GM18526 (cell line): ENCODE data around the gene PKP4.

Source experiments
- POLR2A ChIP-seq: IDR thresholded peaks from 3 replicates; pipeline ENCODE4 v1.6.1; 2011; ENCODE audit not compliant: insufficient read length; ENCODE audit errors: extremely low read depth

Gene PKP4

DNA sequence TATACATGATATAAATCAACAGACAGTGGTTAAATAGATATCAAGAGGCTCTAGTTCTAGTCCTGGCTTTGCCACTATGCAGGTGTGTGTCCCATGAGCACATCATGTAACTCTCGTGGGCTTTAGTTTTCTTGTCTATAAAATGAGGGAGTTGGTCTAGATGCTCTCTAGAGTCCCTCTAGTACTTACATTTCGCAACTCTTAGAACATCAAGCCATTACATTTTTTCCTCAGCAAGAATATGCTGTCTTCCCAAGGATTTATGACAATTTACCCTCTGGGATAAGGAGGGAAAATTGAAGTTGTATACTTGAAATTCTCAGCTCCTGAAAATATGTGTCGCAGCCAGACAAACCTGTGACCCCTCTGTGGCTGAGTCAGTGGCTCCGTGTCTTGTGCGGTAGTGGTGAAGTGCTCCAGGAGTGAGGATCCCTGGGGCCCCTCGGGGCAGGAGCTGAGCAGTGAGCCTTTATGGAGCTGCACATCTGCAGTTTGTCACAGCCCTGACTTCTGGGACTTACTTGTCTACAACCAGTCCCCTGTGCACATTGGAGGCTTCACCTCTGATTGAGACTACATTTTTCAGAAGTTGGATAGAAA, 6.8 kb downstream of the PKP4 start:
- TF ChIP-seq POLR2A = no peak

GRCh38 chr2:158464426-158465281, 7.9 kb downstream of the PKP4 start:
- no peak for TF ChIP-seq POLR2A

DNA sequence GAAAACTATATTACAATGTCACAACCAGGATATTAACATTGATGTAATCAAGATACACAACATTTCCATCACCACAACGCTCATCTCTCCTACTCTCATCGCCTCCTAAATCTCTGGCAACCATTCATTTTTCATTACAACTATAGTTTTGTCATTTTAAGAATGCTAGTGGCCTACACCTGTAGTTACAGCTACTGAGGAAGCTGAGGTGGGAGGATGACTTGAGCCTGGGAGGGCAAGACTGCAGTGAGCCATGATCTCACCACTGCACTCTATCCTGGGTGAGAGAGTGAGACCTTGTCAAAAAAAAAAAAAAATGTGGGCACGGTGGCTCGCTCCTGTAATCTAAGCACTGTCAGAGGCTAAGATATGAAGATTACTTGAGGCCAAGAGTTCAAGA, 10.5 kb downstream of the PKP4 start:
- TF ChIP-seq POLR2A = no peak

- TF ChIP-seq POLR2A = no peak
These were observed 17.1 kb downstream of the PKP4 start for GRCh38 chr2:158473719-158474392.

GRCh38 chr2:158477202-158477601, 20.4 kb downstream of the PKP4 start:
- TF ChIP-seq POLR2A = no peak

GRCh38 chr2:158478237-158478636, 21.5 kb downstream of the PKP4 start:
- no peak for TF ChIP-seq POLR2A

DNA sequence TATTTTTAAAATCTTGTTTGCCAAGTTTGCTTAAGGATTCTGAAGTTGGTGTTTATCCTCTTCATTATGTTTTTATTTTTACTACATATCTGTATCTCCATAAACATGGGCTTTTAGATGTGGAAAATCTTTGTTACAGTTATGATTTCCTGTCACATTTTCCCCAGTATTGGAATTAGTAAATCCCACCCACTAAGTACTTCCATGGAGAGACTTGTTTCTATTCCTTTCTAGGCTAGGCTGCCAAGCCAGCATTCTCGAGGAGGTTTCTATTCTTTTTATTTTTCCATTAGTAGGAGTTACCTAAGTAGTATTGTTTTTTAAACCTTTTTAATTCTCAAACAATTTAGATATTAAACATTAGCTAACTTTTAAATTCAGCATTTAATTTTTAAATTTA, 22.1 kb downstream of the PKP4 start:
- TF ChIP-seq POLR2A = no peak

GRCh38 chr2:158481116-158481515, 24.4 kb downstream of the PKP4 start:
- TF ChIP-seq POLR2A = no peak

DNA sequence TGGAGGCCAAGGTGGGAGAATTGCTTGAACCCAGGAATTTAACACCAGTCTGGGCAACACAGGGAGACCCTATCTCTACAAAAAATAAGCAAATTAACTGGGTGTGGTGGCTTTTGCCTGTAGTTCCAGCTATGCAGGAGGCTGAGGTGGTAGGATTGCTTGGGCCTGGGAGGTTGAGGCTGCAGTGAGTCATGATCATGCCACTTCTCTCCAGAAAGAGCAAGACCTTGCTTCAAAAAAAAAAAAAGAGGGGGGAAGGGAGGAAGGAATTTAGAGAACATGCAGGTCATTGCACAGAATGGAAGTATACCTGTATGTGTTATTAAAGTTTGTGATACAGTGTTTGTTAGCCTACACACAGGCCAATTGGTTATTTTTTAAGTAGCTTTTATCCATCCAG, 25.8 kb downstream of the PKP4 start:
- TF ChIP-seq POLR2A = no peak

- no peak for TF ChIP-seq POLR2A
These were observed 28.3 kb downstream of the PKP4 start for GRCh38 chr2:158484892-158485556.

GRCh38 chr2:158486150-158486969, 29.6 kb downstream of the PKP4 start:
- TF ChIP-seq POLR2A = no peak

- no peak for TF ChIP-seq POLR2A
These were observed 30.2 kb downstream of the PKP4 start for GRCh38 chr2:158486970-158487325.

DNA sequence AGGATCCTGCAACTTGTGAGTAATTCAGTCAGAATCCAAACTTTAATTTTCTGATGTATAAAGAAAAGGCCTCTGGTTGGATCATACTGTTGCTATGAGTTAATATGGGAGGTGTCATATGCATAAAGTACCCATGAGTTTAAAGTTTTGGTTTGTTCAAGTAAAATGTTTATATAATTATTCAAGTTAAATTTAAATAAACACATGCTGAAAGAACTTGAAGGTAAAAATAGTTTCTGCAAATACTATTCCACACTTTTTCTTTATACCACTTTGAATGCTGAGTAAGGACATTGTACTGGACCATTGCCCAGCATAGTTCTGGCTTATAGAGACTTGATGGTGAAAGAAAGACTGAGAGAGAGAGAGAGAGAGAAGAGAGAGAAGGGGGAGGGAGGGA, 30.7 kb downstream of the PKP4 start:
- TF ChIP-seq POLR2A = no peak

DNA sequence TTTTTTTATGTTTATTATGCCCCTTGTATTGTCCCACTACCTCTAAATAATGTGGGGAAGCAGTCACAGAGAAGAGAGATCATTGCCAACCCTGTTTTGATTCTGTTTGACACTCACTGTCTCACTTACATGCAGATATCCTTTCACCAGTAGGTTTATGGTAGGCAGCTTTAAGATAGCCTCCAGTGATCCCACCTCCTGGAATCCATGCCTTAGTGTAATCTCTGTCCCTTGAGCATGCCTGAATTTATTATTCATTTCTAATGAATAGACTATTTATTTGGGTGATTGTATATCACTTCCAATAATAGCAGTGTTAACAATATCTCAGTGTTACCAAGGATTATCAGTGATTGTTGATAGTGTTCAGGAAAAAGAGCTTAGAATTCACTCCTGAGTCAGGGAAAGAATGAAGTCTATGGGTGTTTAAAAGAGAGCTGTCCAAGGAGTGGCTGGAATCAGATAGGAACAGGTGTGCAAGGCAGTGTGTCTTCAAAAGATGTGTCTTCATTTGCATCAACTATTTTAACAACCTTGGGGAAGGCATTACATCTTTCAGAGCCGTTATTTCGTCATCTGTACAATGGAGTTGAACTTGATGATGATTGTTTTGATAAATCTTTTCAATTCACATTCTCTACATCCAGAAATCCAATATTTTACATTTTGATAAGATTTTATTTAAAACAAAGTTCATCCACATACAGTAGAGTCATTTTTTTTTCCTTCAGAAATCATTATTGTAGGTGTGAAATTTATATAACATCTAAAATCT, 31.9 kb downstream of the PKP4 start:
- TF ChIP-seq POLR2A = no peak

DNA sequence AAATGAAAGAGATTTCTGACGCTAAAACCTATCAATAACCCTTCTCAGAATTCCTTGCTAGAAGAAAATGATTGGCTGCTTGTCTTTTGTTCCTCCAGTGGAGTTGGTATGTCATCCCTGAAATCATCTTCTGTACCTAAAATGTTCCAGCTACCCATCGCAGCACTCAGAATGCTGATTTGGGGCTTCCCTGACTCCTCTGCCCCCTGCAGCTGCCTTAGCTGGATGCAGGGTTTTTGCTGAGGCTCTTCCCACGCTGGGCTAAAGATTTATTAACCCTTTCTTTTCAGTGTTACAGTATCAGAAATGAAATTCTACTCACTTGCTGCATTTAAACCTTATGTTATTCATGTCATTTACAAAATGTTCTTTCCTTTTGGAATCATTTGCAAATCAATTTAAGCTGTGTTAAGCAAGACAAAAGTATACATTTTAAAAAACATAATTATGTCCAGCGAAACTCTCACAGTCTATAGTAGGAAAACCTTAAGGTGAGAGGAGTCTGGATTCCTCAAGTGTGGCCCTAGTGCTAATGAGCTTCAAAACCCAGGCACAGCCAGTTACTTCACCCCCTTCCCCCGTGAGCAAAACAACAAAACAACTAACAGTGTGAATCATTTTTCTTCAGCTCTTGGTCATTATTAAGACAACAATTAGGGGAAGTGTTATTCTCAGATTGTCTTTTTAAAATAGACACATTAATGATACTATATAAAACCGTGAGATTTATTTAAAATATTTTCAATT, 32.8 kb downstream of the PKP4 start:
- TF ChIP-seq POLR2A = no peak
